OCI-M1 (cell line): ENCODE data around the gene COL20A1.

Source experiments
- DNase-seq: peaks from one replicate; lab custom pipeline; 2025; lab: John Stamatoyannopoulos, UW

Gene COL20A1

GRCh38 chr20:63308218-63308911, 15.4 kb downstream of the COL20A1 start:
- no peak for DNase-seq

GRCh38 chr20:63309261-63310071, 16.5 kb downstream of the COL20A1 start:
- DNase-seq, result peak; percentile 34

GRCh38 chr20:63310265-63310991, 17.4 kb downstream of the COL20A1 start:
- DNase-seq, result no peak

GRCh38 chr20:63311186-63311832, 18.3 kb downstream of the COL20A1 start:
- no peak for DNase-seq

DNA sequence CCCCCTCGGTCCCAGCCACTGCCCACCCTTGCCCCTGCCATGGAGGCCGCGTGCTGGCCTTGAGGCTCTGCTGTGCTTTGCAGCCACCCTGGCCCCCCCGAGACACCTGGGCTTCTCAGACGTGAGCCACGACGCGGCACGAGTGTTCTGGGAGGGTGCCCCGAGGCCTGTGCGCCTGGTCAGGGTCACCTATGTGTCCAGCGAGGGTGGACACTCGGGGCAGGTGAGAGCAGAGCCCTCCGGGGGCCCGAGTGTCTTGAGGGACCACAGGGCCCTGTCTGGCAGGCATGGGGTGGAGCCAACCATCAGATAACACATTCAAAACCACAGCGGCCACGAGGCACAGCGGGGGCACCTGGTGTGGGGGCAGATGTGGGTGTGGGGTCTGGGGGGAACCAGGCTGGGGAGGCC, 18.9 kb downstream of the COL20A1 start:
- DNase-seq, result no peak

DNA sequence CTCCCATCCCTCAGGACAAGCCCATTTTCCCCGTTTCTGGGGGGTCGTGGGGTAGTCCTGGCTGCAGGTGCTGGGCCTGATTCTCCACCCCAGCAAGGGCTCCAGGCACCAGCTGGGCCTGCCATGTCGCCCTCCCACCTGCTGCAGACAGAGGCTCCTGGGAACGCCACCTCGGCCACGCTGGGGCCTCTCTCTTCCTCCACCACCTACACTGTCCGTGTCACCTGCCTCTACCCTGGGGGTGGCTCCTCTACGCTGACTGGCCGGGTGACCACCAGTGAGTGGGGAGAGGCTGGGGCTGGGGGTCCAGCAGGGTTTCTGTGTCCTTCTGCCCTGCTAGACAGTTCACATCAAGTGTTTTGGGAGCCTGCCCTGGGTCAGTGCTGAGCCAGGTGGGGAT, 19.3 kb downstream of the COL20A1 start:
- DNase-seq, result no peak

DNA sequence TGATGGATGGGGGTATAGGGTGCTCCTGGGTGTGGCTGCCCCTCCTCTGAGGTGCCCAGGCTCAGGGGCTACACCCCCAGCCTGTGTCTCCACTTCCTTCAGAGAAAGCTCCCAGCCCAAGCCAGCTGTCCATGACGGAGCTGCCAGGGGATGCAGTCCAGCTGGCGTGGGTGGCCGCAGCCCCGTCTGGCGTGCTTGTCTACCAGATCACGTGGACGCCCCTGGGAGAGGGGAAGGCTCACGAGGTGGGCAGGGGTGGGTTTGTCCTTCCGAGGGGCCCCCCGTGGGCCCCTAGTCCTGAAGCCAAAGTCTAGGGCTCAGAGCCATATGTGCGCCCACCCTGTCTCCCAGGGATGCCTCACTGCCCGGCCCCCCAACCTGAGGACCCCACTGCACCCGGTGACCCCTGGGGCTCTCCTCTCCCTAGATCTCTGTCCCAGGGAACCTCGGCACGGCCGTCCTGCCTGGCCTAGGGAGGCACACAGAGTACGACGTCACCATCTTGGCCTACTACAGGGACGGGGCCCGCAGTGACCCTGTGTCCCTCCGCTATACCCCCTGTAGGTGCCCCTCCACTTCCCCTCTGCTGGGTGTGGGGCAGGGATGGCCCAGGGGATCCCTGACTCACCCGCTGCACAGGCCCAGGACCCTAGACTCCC, 19.8 kb downstream of the COL20A1 start:
- DNase-seq, result no peak

DNA sequence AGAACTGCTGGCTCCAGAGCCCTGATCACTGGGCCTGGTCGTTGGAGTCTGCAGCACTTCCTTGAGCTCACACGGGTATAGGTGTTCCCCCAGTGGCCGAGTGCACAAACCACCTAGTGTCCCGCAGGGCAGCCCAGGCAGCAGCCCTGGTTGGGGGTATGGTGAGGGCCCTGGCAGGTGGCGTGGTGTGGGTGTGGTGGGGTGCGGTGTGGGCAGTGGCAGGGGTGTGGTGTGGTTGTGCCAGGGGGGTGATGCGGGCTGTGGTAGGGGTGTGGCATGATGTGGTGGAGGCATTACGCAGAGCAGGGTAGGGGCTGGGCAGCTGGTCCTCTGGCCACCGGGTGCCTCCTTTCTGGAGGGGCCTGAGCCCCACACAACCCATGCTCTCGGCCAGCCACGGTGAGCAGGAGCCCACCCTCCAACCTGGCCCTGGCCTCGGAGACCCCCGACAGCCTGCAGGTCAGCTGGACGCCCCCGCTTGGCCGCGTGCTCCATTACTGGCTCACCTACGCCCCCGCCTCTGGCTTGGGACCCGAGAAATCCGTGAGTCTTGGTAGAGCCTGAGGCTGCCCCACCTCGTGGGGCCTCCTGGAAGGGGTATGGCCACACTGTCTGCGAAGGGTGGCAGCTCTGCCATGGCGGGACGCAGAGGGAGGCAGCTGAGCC, 20.5 kb downstream of the COL20A1 start:
- no peak for DNase-seq

- DNase-seq, result no peak
Measured at GRCh38 chr20:63314015-63314471, 21.1 kb downstream of the COL20A1 start.

DNA sequence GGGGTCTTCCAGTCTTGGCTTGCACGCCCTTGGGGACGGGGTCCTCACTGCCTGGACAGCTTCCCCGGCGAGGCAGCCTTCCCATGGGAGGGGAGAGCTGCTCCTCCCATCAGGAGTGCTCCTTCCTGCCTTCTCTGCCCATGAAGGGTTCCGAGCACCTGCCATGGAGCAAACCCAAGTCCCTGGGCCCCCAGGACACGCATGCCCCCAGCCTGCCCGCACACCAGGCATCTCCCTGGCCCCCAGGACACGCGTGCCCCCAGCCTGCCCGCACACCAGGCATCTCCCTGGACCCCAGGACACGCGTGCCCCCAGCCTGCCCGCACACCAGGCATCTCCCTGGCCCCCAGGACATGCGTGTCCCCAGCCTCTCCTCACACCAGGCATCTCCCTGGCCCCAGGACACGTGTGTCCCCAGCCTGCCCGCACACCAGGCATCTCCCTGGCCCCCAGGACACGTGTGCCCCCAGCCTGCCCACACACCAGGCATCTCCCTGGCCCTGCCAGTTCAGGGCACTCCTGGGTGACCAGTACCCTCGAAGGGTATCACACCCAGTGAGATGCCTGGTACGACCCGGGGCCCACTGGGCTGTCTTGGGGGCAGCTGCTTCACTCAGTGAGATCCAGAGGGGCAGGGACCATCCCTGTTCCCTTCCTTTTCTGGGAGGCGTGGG, 21.7 kb downstream of the COL20A1 start:
- DNase-seq, result no peak

DNA sequence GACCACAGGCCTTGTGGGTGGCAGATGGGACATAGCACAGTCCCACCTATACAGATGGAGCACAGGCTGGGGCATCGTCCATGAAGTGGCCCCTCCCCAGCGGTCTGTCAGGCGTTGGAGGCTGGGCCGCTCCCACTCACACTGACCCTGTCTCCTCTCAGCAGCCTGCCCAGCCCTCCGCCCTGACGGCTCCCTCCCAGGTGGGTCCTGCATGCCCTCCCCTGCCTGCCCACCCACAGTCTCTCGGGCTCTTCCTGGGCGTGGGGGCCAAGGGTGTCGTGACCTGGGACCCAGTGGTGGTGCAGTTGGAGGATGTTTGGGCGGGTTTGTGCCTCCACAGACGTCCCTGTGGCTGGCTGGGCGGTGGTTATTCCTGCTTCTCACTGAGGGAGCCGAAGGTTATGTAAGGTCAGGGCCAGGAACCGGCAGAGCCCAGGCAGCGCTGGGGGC, 22.3 kb downstream of the COL20A1 start:
- DNase-seq, result no peak

- no peak for DNase-seq
Measured at GRCh38 chr20:63315731-63316491, 22.9 kb downstream of the COL20A1 start.

DNA sequence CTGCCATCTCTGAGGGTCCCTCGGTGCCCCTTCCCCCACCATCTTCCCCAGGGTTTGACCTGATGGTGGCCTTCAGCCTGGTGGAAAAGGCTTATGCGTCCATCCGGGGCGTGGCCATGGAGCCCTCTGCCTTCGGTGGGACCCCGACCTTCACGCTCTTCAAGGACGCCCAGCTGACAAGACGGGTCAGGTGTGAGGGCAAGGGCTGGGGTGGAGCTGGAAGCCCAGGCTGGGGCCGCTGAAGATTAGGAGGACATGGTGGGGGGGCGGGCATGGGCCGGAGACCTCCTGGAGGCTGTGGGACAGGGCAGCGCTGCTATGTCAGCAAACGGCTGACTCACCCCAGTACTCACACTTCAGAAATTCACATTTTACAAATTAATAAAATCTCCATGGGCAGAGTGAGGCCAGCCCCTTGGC, 23.5 kb downstream of the COL20A1 start:
- no peak for DNase-seq

DNA sequence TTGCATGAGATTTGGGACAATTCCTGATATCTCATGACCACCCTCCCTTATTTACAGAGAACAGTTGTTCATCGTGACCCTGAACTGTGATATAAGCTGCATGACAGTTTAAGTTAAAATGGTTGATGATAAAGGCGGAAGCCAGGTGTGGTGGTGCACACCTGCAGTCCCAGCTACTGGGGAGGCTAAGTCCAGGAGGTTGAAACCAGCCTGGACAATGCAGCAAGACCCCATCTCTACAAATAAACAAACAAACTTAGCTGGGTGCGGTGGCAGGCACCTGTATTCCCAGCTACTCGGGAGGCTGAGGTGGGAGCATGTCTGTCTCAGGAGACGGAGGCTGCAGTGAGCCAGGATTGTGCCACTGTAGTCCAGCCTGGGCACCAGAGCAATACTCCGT, 24.1 kb downstream of the COL20A1 start:
- no peak for DNase-seq

- no peak for DNase-seq
Measured at GRCh38 chr20:63317601-63318291, 24.8 kb downstream of the COL20A1 start.

GRCh38 chr20:63318391-63319163, 25.6 kb downstream of the COL20A1 start:
- DNase-seq, result no peak

DNA sequence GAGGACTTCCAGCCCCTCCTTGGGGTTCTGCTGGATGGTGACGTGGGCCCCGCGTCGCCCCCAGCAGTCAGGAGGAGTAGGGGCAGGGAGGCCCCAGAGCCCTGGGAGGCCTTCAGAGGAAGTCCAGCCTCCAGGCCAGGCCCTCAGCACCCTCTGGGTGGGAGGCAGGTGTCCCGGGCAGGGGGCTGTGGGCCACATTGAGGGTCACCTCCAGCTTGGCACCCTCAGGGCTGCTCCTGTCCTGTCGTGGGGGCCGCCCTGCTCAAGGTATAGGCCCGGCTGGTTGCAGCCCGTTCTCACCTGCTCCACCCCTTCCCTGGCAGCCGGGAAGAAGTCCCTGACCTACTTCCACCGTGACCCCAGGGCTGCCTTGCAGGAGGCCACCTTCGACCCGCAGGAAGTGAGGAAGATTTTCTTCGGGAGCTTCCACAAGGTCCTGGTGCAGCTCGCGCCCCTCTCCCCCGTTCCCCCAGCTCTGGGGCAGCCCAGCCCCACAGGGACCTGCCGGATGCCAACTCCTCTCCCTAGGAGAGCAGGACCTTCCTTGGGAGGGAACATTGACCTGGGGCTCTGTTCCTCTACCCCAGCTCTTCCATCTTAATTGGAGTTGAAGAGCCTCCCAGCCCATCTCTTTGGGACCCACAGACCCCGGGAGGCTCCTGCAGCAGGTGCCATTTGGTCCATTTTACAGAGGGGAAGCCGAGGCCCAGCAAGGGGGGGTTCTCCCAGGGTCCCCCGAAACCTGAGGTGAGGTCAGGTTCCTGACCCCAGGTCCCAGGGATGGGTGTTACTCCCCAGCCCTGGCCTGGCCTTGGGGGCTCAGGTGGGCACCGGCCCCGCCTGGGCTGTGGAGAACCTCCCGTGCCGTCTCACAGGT, 26.4 kb downstream of the COL20A1 start:
- DNase-seq, result no peak
